Measurements from ENCODE around the gene SETBP1. TPM values are rescaled to one million over a fixed set of nuclear protein-coding genes. Genes with fewer than 3 reads are reported as not detected.

Gene SETBP1
- total RNA-seq, 1 experiment from 2014 or later: 0.05 TPM

GRCh38 chr18:44701227-44701626 is 20.5 kb downstream of the SETBP1 start:
- BruUV-seq (replicated peaks): no TSS peak
- TF ChIP-seq SIN3A (IDR thresholded peaks at IDR 0.05; ENCODE audit: low read depth) (no peak), REST (IDR thresholded peaks at IDR 0.05; ENCODE audit: low read depth) (no peak), RAD21 (IDR thresholded peaks at IDR 0.05; ENCODE audit: low read depth) (no peak), JUND (IDR thresholded peaks at IDR 0.05) (no peak), YY1 (IDR thresholded peaks at IDR 0.05; ENCODE audit: extremely low read depth, insufficient replicate concordance, low read depth, low read length) (no peak), SRF (IDR thresholded peaks at IDR 0.05; ENCODE audit: low read depth) (no peak), CTCF (IDR thresholded peaks at IDR 0.05 in 2 of 3, conservative IDR thresholded peaks at IDR 0.05 in 1 of 3; ENCODE audit: borderline replicate concordance in 1 of 3, insufficient read depth in 1 of 3, low read depth in 2 of 3, low read length in 2 of 3) (no peak), ZFX (IDR thresholded peaks at IDR 0.05) (no peak), ZNF274 (IDR thresholded peaks at IDR 0.05; ENCODE audit: low read depth, low read length) (no peak)
- ChIA-PET POLR2A (no interaction called here), RAD21 (ENCODE audit: low non-redundant PET in 1 of 2, low total read pairs in 2 of 2, uncharacterized antibody in 2 of 2, unreplicated experiment in 2 of 2) (no interaction called here), CTCF (no interaction called here)
- Histone ChIP-seq H3K27me3 (ENCODE audit: insufficient read depth, low read length) (no peaks in the 10 kb centered on the region), H3K4me3 (replicated peaks in 1 of 2; ENCODE audit: low read depth in 1 of 2, low read length in 2 of 2) (no peak overlapping the region), H2AFZ (ENCODE audit: low read depth, low read length, poor library complexity, severe bottlenecking) (no peak overlapping the region), H3K79me2 (ENCODE audit: insufficient read depth, low read length) (no peaks in the 10 kb centered on the region), H3K9ac (ENCODE audit: low read length) (no peak overlapping the region), H3K4me2 (ENCODE audit: low read length) (no peak overlapping the region), H3K4me1 (ENCODE audit: control insufficient read depth in 1 of 2, insufficient read depth in 2 of 2, low read length in 2 of 2) (no peaks in the 10 kb centered on the region), H3K9me3 (ENCODE audit: control insufficient read depth in 1 of 2, insufficient read depth in 1 of 2, low read depth in 1 of 2, low read length in 2 of 2) (peaks cover 0 to 35% of the 10 kb centered on the region in 2 experiments; a peak in 2 of 4 replicates), H3K27ac (ENCODE audit: low read depth, low read length) (no peak overlapping the region), H3K36me3 (ENCODE audit: control insufficient read depth in 1 of 2, insufficient read depth in 2 of 2, low read length in 2 of 2) (no peaks in the 10 kb centered on the region), H3K9me2 (ENCODE audit: insufficient read depth) (no peaks in the 10 kb centered on the region), H4K20me1 (ENCODE audit: insufficient read depth) (no peaks in the 10 kb centered on the region)
- ATAC-seq: no peak
- intact Hi-C loops (cut with micrococcal nuclease): no loop called here
- no peak for DNase-seq (ENCODE audit: low read depth, low spot score)
